Measurements from ENCODE around the gene OBSCN.

OBSCN gene

GRCh38 chr1:228347181-228347580, 139.3 kb downstream of the OBSCN start:
- no peak for DNase-seq

- no peak for DNase-seq
Measured at GRCh38 chr1:228348708-228349467, 141.0 kb downstream of the OBSCN start.

GRCh38 chr1:228349701-228350171, 141.9 kb downstream of the OBSCN start:
- DNase-seq = no peak

- DNase-seq = no peak
Measured at GRCh38 chr1:228350179-228350742, 142.4 kb downstream of the OBSCN start.

GRCh38 chr1:228350831-228351781, 143.3 kb downstream of the OBSCN start:
- no peak for DNase-seq

GRCh38 chr1:228351850-228352249, 144.0 kb downstream of the OBSCN start:
- DNase-seq = no peak

- no peak for DNase-seq
Measured at GRCh38 chr1:228352677-228353481, 145.0 kb downstream of the OBSCN start.

GRCh38 chr1:228353601-228354371, 145.9 kb downstream of the OBSCN start:
- no peak for DNase-seq

GRCh38 chr1:228354390-228355320, 146.8 kb downstream of the OBSCN start:
- DNase-seq = no peak

GRCh38 chr1:228356897-228357680, 149.2 kb downstream of the OBSCN start:
- DNase-seq = no peak

GRCh38 chr1:228358039-228358763, 150.4 kb downstream of the OBSCN start:
- DNase-seq = peak; percentile 42

GRCh38 chr1:228358764-228359612, 151.1 kb downstream of the OBSCN start:
- DNase-seq = no peak

- no peak for DNase-seq
Measured at GRCh38 chr1:228359613-228360532, 152.0 kb downstream of the OBSCN start.

- DNase-seq = no peak
Measured at GRCh38 chr1:228360533-228361313, 152.9 kb downstream of the OBSCN start.

- DNase-seq = no peak
Measured at GRCh38 chr1:228361314-228362140, 153.7 kb downstream of the OBSCN start.
